Neural crest cell (in vitro differentiated cells): ENCODE measurements around the gene RPL19. TPM values are rescaled to one million over a fixed set of nuclear protein-coding genes. Genes with fewer than 3 reads are reported as not detected.
A peak's percentile ranks its signal among the peaks of the same experiment; 100 is the strongest.

Experiments used
- DNase-seq: peaks from one replicate; pipeline ENCODE4 v3.0.0; 2021; ENCODE audit warnings: low read depth, mixed read lengths, low spot score
- H3K27ac Mint-ChIP-seq: one replicate; pipeline ENCODE4 v1.8.0; 2021; ENCODE audit warnings: mild to moderate bottlenecking, mixed read lengths; ENCODE audit not compliant: unreplicated experiment
- H3K27me3 Mint-ChIP-seq: 2 replicates; pipeline ENCODE4 v1.8.0; 2021; ENCODE audit warnings: low read depth, mild to moderate bottlenecking, mixed read lengths
- H3K36me3 Mint-ChIP-seq: 2 replicates; pipeline ENCODE4 v1.8.0; 2021; ENCODE audit warnings: low read depth, mild to moderate bottlenecking, mixed read lengths
- H3K4me1 Mint-ChIP-seq: 2 replicates; pipeline ENCODE4 v1.8.0; 2021; ENCODE audit warnings: mixed read lengths
- H3K4me3 Mint-ChIP-seq: one replicate; pipeline ENCODE4 v1.8.0; 2021; ENCODE audit warnings: mild to moderate bottlenecking, mixed read lengths
- H3K9me3 Mint-ChIP-seq: 2 replicates; pipeline ENCODE4 v1.8.0; 2021; ENCODE audit warnings: mixed read lengths
- CTCF ChIP-seq: fragments of 200-600 bp; sonication (generic); conservative IDR thresholded peaks from 2 replicates; pipeline ENCODE4 v1.5.0; 2021; ENCODE audit warnings: antibody characterized with exemption, mild to moderate bottlenecking
- total RNA-seq: library from RNA; stranded (reverse); gene quantifications from 2 replicates; pipeline ENCODE4 v1.2.1, GENCODE V29; 2021

Gene RPL19
- total RNA-seq, 1 donor from 2014 or later = 1,874 TPM

- Mint-ChIP-seq H3K27ac (no peak overlapping the region), H3K4me1 (peaks cover 28% of the 10 kb centered on the region), H3K36me3 (no peaks in the 10 kb centered on the region), H3K9me3 (no peaks in the 10 kb centered on the region), H3K4me3 (no peak overlapping the region), H3K27me3 (peaks cover 35% of the 10 kb centered on the region)
- no peak for DNase-seq
- no peak for TF ChIP-seq CTCF
Measured at GRCh38 chr17:39230361-39230760, 30.3 kb downstream of the RPL19 start.

- no peaks in the 10 kb centered on the region for H3K36me3 Mint-ChIP-seq
- peaks cover 31% of the 10 kb centered on the region for H3K27me3 Mint-ChIP-seq
- no peak overlapping the region for H3K4me3 Mint-ChIP-seq
- H3K4me1 Mint-ChIP-seq = peaks cover 24% of the 10 kb centered on the region
- no peak for DNase-seq
- no peak for TF ChIP-seq CTCF
- peak overlapping the region; percentile 50 for H3K27ac Mint-ChIP-seq
- no peaks in the 10 kb centered on the region for H3K9me3 Mint-ChIP-seq
Measured at GRCh38 chr17:39231091-39231561, 31.0 kb downstream of the RPL19 start.

- DNase-seq = peak; percentile 60
- Mint-ChIP-seq H3K36me3 (no peaks in the 10 kb centered on the region), H3K4me1 (peaks cover 23% of the 10 kb centered on the region), H3K4me3 (peak overlapping the region; percentile 58), H3K27ac (peak overlapping the region; percentile 69), H3K27me3 (peaks cover 28% of the 10 kb centered on the region), H3K9me3 (no peaks in the 10 kb centered on the region)
- peak; percentile 71 for TF ChIP-seq CTCF
Measured at GRCh38 chr17:39231591-39232551, 31.8 kb downstream of the RPL19 start.

GRCh38 chr17:39235555-39236449 is 35.7 kb downstream of the RPL19 start:
- peak; percentile 70 for TF ChIP-seq CTCF
- no peaks in the 10 kb centered on the region for H3K9me3 Mint-ChIP-seq
- no peak overlapping the region for H3K4me3 Mint-ChIP-seq
- DNase-seq = no peak
- H3K4me1 Mint-ChIP-seq = peaks cover 13% of the 10 kb centered on the region
- peaks cover 27% of the 10 kb centered on the region for H3K27me3 Mint-ChIP-seq
- no peaks in the 10 kb centered on the region for H3K36me3 Mint-ChIP-seq
- H3K27ac Mint-ChIP-seq = no peak overlapping the region

- DNase-seq = no peak
- peaks cover 24% of the 10 kb centered on the region for H3K27me3 Mint-ChIP-seq
- no peak for TF ChIP-seq CTCF
- no peaks in the 10 kb centered on the region for H3K9me3 Mint-ChIP-seq
- H3K4me1 Mint-ChIP-seq = peaks cover 9% of the 10 kb centered on the region
- no peaks in the 10 kb centered on the region for H3K36me3 Mint-ChIP-seq
- no peak overlapping the region for H3K27ac Mint-ChIP-seq
- H3K4me3 Mint-ChIP-seq = no peak overlapping the region
Measured at GRCh38 chr17:39236450-39236927, 36.4 kb downstream of the RPL19 start.
